Trophoblast cell (in vitro differentiated cells and primary cell): Measurements from ENCODE around the gene MRPL55.
A peak's percentile ranks its signal among the peaks of the same experiment; 100 is the strongest.

Source experiments
- DNase-seq, 2 donors: peaks; one replicate each; pipeline ENCODE4 v3.0.0-alpha.2; 2016
- H2AFZ ChIP-seq: 2 replicates; pipeline ENCODE4 v1.6.1; 2013; ENCODE audit warnings: low read length, moderate library complexity, mild to moderate bottlenecking; ENCODE audit not compliant: insufficient read depth, poor library complexity
- H2AK5ac ChIP-seq: 2 replicates; pipeline ENCODE4 v1.6.1; 2013; ENCODE audit warnings: mild to moderate bottlenecking, low read length
- H2BK120ac ChIP-seq: 2 replicates; pipeline ENCODE4 v1.6.1; 2013; ENCODE audit warnings: low read length, mild to moderate bottlenecking, moderate library complexity; ENCODE audit not compliant: insufficient read depth, poor library complexity
- H2BK12ac ChIP-seq: 2 replicates; pipeline ENCODE4 v1.6.1; 2013; ENCODE audit warnings: mild to moderate bottlenecking, low read length, moderate library complexity
- H2BK5ac ChIP-seq: 2 replicates; pipeline ENCODE4 v1.6.1; 2013; ENCODE audit warnings: low read length, low read depth, moderate library complexity, mild to moderate bottlenecking; ENCODE audit not compliant: poor library complexity
- H3K14ac ChIP-seq: 2 replicates; pipeline ENCODE4 v1.6.1; 2013; ENCODE audit warnings: mild to moderate bottlenecking, low read length
- H3K18ac ChIP-seq: 2 replicates; pipeline ENCODE4 v1.6.1; 2013; ENCODE audit warnings: mild to moderate bottlenecking, low read length
- H3K23ac ChIP-seq: 2 replicates; pipeline ENCODE4 v1.6.1; 2013; ENCODE audit warnings: low read length
- H3K27ac ChIP-seq: 2 replicates; pipeline ENCODE4 v1.5.1; 2013; ENCODE audit warnings: low read depth, mild to moderate bottlenecking, inconsistent platforms, low read length, moderate library complexity
- H3K27me3 ChIP-seq: 2 replicates; pipeline ENCODE4 v1.6.1; 2013; ENCODE audit warnings: inconsistent platforms, mild to moderate bottlenecking, low read length, moderate library complexity; ENCODE audit not compliant: insufficient read depth
- H3K36me3 ChIP-seq, 2 experiments: 1 replicate in 1 of 2; 2 replicates in 1 of 2; pipeline ENCODE4 v1.6.1; 2013; ENCODE audit warnings: low read length in 2 of 2, mild to moderate bottlenecking in 2 of 2, moderate library complexity in 1 of 2; ENCODE audit not compliant: insufficient read depth in 2 of 2, control insufficient read depth in 1 of 2
- H3K4ac ChIP-seq: 2 replicates; pipeline ENCODE4 v1.6.1; 2013; ENCODE audit warnings: low read depth, mild to moderate bottlenecking, low read length, moderate library complexity
- H3K4me1 ChIP-seq, 2 experiments: 1 replicate in 1 of 2; 2 replicates in 1 of 2; pipeline ENCODE4 v1.6.1; 2013; ENCODE audit warnings: low read length in 2 of 2, mild to moderate bottlenecking in 2 of 2, moderate library complexity in 1 of 2; ENCODE audit not compliant: insufficient read depth in 2 of 2, control insufficient read depth in 1 of 2
- H3K4me2 ChIP-seq: 2 replicates; pipeline ENCODE4 v1.6.1; 2013; ENCODE audit warnings: inconsistent platforms, mild to moderate bottlenecking, low read length, moderate library complexity
- H3K4me3 ChIP-seq: 2 replicates; pipeline ENCODE4 v1.5.1; 2013; ENCODE audit warnings: mild to moderate bottlenecking, low read depth, low read length, inconsistent platforms
- H3K79me1 ChIP-seq: one replicate; pipeline ENCODE4 v1.6.1; 2013; ENCODE audit warnings: low read length
- H3K79me2 ChIP-seq: 2 replicates; pipeline ENCODE4 v1.6.1; 2013; ENCODE audit warnings: low read length, mild to moderate bottlenecking; ENCODE audit not compliant: control insufficient read depth, insufficient read depth, poor library complexity
- H3K9ac ChIP-seq: 2 replicates; pipeline ENCODE4 v1.6.1; 2013; ENCODE audit warnings: mild to moderate bottlenecking, low read length
- H3K9me3 ChIP-seq: 2 replicates; pipeline ENCODE4 v1.6.1; 2013; ENCODE audit warnings: low read depth, mild to moderate bottlenecking, control low read depth, inconsistent platforms, low read length; ENCODE audit not compliant: insufficient read depth
- H4K12ac ChIP-seq: 2 replicates; pipeline ENCODE4 v1.6.1; 2013; ENCODE audit warnings: low read depth, mild to moderate bottlenecking, low read length, moderate library complexity
- H4K8ac ChIP-seq: 2 replicates; pipeline ENCODE4 v1.6.1; 2013; ENCODE audit warnings: low read depth, mild to moderate bottlenecking, low read length, moderate library complexity
- H4K91ac ChIP-seq: one replicate; pipeline ENCODE4 v1.6.1; 2013; ENCODE audit warnings: low read depth, mild to moderate bottlenecking, low read length, moderate library complexity
- WGBS: extraction: QIAGEN DNeasy Blood & Tissue Kit; methylation state at CpG from one replicate; pipeline ENCODE4 v1.1.7; 2013; ENCODE audit warnings: missing lambda C conversion rate; ENCODE audit not compliant: insufficient read length, insufficient coverage; ENCODE audit errors: extremely low coverage; 5-methylcytosine and 5-hydroxymethylcytosine counted together

MRPL55 gene

DNA sequence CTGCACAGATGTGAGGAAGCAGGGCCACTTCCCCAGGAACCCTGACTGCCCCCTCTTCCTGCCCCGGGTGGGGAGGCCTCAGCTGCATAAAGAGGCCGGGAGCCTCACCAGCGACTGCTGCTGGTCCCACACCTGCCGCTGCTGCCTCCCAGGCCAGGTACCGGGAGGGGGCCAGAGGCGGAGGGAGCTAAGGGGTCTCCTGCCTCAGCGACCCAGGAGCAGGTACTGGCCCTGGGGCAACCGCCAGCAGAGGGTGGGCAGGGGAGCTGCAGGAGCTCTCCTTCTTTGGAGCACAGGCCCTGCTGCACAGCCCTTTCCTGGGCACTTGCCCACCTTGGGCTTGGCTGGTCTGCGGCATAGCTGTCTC, 47.4 kb upstream of the MRPL55 start:
- no peak overlapping the region for H3K14ac ChIP-seq
- WGBS: no CpG with 5 or more reads among the region's 9 CpGs
- H2BK120ac ChIP-seq: no peak overlapping the region
- no peak overlapping the region for H2AK5ac ChIP-seq
- H2AFZ ChIP-seq: no peak overlapping the region
- H3K27ac ChIP-seq: no peak overlapping the region
- H4K8ac ChIP-seq: no peak overlapping the region
- H3K9ac ChIP-seq: no peak overlapping the region
- no peaks in the 10 kb centered on the region for H3K4me1 ChIP-seq
- no peak overlapping the region for H2BK5ac ChIP-seq
- no peaks in the 10 kb centered on the region for H3K9me3 ChIP-seq
- H2BK12ac ChIP-seq: no peak overlapping the region
- no peak overlapping the region for H4K12ac ChIP-seq
- no peak overlapping the region for H3K18ac ChIP-seq
- no peaks in the 10 kb centered on the region for H3K79me2 ChIP-seq
- H3K4me2 ChIP-seq: no peak overlapping the region
- no peak overlapping the region for H4K91ac ChIP-seq
- no peaks in the 10 kb centered on the region for H3K27me3 ChIP-seq
- no peaks in the 10 kb centered on the region for H3K79me1 ChIP-seq
- H3K4ac ChIP-seq: no peak overlapping the region
- no peak overlapping the region for H3K23ac ChIP-seq
- no peaks in the 10 kb centered on the region for H3K36me3 ChIP-seq
- no peak overlapping the region for H3K4me3 ChIP-seq
- no peak for DNase-seq

DNA sequence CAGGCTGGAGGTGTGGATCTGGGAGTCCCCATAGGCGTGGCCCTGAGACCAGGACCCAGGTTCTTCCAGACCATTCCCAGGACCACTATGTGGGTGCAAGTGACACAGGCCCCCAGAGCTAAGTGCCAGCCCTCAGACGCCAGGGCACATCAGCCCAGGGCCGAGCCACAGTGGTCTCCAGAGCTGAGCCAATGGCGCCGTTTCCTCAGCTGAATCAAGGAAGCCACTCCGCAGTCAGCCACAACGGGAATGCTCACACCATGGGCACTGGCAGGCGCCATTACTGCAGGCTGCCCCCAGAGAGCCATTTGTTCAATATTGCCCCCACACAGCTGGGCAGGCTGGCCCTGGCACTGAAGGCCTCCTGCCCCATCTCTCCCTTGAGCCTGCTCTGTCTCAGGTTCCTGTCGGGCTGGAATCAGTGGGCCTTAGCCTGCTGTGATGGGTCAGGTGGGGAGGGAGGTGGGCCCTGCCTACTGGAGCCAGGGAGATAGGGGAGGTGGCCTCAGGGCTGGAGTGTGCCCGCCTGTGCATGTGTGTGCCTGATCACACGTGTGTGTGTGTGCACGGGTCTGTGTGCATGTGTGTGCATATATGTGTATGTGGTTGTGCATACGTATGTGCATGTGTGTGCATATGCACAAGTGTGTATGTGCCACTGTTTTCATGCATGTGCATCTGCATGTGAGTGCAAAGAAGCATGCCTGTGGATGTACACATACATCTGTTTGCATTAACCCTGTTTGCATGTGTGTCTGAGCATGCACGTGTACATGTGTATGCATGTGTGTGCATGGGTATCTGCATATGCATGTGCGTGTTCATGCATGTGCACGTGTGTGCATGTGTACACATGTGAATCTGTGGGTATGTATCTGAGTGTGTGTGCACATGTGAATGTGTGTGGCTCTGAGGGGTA, 46.8 kb upstream of the MRPL55 start:
- Histone ChIP-seq H2BK5ac (no peak overlapping the region), H4K8ac (no peak overlapping the region), H3K4ac (no peak overlapping the region), H3K23ac (no peak overlapping the region), H3K4me3 (no peak overlapping the region), H3K14ac (no peak overlapping the region), H2AFZ (no peak overlapping the region), H3K36me3 (no peaks in the 10 kb centered on the region), H3K27ac (no peak overlapping the region), H3K79me2 (no peaks in the 10 kb centered on the region), H3K4me2 (no peak overlapping the region), H2BK12ac (no peak overlapping the region), H3K79me1 (no peaks in the 10 kb centered on the region), H4K91ac (no peak overlapping the region), H2AK5ac (no peak overlapping the region), H4K12ac (no peak overlapping the region), H3K27me3 (no peaks in the 10 kb centered on the region), H2BK120ac (no peak overlapping the region), H3K18ac (no peak overlapping the region), H3K9me3 (no peaks in the 10 kb centered on the region), H3K4me1 (peaks cover 2 to 4% of the 10 kb centered on the region in 2 experiments), H3K9ac (no peak overlapping the region)
- no peak for DNase-seq
- no CpG with 5 or more reads among the region's 16 CpGs for WGBS

DNA sequence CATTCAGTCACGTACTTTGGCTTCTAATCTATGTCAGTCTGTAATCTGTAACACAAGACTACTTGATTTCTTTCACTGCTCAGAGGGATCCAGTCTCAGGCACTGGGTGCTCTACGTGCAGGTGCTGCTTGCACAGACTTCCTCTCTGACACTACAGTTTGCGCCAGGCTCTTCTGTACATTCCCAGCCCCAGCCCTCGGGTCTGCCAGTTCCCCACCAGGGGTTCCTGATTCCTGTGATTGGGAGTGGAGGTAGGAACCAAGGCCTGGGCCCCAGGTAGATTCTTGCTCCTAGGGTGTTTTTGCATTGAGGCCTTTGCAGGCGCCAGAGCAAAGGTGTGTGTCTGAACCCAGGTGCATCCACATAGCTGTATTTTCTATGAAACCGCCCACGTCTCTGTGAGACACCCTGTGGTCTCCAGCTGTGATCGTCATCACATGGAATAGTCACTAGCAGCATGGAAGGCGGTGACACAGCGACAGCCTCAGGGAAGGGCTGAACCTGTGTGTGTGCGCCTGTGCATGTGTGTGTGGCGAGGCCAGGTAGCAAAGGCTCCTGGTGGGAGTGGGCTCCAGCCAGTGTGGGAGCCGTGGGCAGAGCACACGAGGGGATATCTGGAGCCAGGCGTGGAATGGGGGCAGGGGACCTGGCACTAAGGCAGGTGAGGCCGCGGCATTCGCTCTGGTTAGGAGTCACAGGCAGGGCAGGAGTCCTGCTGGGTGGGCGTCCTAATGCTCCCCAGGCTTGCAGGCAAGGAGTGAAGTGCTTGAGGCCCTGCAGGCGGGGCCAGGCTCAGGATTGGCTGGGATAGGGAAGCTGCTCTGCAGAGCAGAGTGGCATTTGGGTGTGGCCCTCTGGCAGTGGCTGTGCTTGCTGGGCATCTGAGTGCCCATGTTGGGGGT, 45.8 kb upstream of the MRPL55 start:
- Histone ChIP-seq H3K18ac (no peak overlapping the region), H3K4me2 (no peak overlapping the region), H3K9me3 (no peaks in the 10 kb centered on the region), H3K79me1 (peaks cover 6% of the 10 kb centered on the region), H2AFZ (no peak overlapping the region), H3K23ac (no peak overlapping the region), H3K27me3 (no peaks in the 10 kb centered on the region), H3K36me3 (peaks cover 0 to 1% of the 10 kb centered on the region in 2 experiments), H3K27ac (no peak overlapping the region), H2BK5ac (no peak overlapping the region), H4K8ac (no peak overlapping the region), H3K9ac (no peak overlapping the region), H4K12ac (no peak overlapping the region), H3K79me2 (peaks cover 1% of the 10 kb centered on the region), H3K4me3 (no peak overlapping the region), H3K14ac (no peak overlapping the region), H3K4ac (no peak overlapping the region), H2BK120ac (no peak overlapping the region), H3K4me1 (peaks cover 11 to 12% of the 10 kb centered on the region in 2 experiments), H4K91ac (no peak overlapping the region), H2BK12ac (no peak overlapping the region), H2AK5ac (no peak overlapping the region)
- no CpG with 5 or more reads among the region's 20 CpGs for WGBS
- DNase-seq: peak in 1 of 2 donors; percentile 31

DNA sequence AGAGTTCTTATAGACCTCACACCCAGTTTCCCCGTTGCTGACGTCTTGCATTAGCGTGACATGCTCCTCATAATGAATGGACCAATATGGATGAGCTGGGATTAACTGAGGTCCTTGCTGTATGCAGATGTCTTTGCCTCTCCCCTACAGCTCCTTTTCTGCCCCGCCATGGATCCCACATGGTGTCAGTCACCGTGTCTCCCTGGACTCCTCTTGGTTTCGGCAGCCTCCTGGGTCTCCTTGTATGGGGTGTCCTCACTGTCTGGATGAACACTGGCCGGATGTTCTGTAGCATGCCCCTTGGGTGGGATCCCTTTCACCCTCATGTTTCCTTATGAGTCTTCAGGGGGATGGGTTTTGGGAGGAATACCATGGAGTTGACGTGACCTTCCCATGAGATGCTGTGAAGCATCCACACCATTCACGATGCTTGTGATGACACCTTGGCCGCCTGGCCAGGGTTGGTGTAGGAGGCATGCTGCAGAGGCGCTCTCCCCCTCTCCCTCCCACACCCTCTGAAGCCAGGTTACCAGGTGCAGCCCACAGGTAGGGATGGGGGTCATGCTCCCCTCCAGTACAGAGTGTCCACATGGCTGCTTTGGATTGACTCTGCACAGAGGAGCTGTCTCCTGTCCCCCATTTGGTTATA, 45.0 kb upstream of the MRPL55 start:
- no peak overlapping the region for H2BK120ac ChIP-seq
- no peak overlapping the region for H3K27ac ChIP-seq
- peaks cover 18 to 19% of the 10 kb centered on the region in 2 experiments for H3K4me1 ChIP-seq
- no peak overlapping the region for H2AK5ac ChIP-seq
- no peak overlapping the region for H2BK12ac ChIP-seq
- H3K14ac ChIP-seq: no peak overlapping the region
- peaks cover 11% of the 10 kb centered on the region for H3K79me1 ChIP-seq
- peaks cover 3% of the 10 kb centered on the region for H3K79me2 ChIP-seq
- no peak overlapping the region for H3K4me2 ChIP-seq
- peaks cover 1 to 3% of the 10 kb centered on the region in 2 experiments for H3K36me3 ChIP-seq
- no peak overlapping the region for H4K8ac ChIP-seq
- no peaks in the 10 kb centered on the region for H3K9me3 ChIP-seq
- H3K18ac ChIP-seq: no peak overlapping the region
- no peak overlapping the region for H3K9ac ChIP-seq
- H3K27me3 ChIP-seq: no peaks in the 10 kb centered on the region
- H2AFZ ChIP-seq: no peak overlapping the region
- H4K12ac ChIP-seq: no peak overlapping the region
- H3K4ac ChIP-seq: no peak overlapping the region
- H3K4me3 ChIP-seq: no peak overlapping the region
- no peak overlapping the region for H4K91ac ChIP-seq
- no CpG with 5 or more reads among the region's 11 CpGs for WGBS
- no peak overlapping the region for H3K23ac ChIP-seq
- no peak overlapping the region for H2BK5ac ChIP-seq
- DNase-seq: no peak
